Stimulated activated CD8-positive, alpha-beta memory T cell treated with anti-CD3 and anti-CD28 coated beads, Interleukin-2, amount 100 ng/mL, for 1 hour (primary cell): ENCODE measurements around the gene ERN1.
"Not testable (repeated sequence)": the region's sequence is repeated elsewhere in the genome, so short reads cannot be mapped to it uniquely, and the experiment has no call there.

Source experiments
- DNase-seq, 2 donors: peaks; one replicate each; pipeline ENCODE4 v3.0.0-alpha.2; 2020; ENCODE audit warnings: low read depth in 2 of 2

The ERN1 gene

GRCh38 chr17:64032081-64032480 is 97.9 kb downstream of the ERN1 start:
- DNase-seq = no peak

- DNase-seq = peak; percentile 55 to 57
These were observed 101.0 kb downstream of the ERN1 start for GRCh38 chr17:64028874-64029464.

- peak; percentile 80 to 85 for DNase-seq
These were observed 104.1 kb downstream of the ERN1 start for GRCh38 chr17:64025732-64026294.

- DNase-seq = peak in 1 of 2 donors; percentile 14
These were observed 104.9 kb downstream of the ERN1 start for GRCh38 chr17:64024781-64025731.

- DNase-seq = no peak
These were observed 105.7 kb downstream of the ERN1 start for GRCh38 chr17:64024215-64024654.

- no peak for DNase-seq
These were observed 107.3 kb downstream of the ERN1 start for GRCh38 chr17:64022611-64023063.

- peak; percentile 78 to 79 for DNase-seq
These were observed 109.7 kb downstream of the ERN1 start, which contains the start of gene ICAM2 for GRCh38 chr17:64020056-64020766. TSS of gene ICAM2 (minus strand) at chr17:64020633. CDS start at chr17:64006691, 13,942 bp downstream.

- not testable (repeated sequence) for DNase-seq
These were observed 110.4 kb downstream of the ERN1 start for GRCh38 chr17:64019551-64019961.

- DNase-seq = no peak
These were observed 112.5 kb downstream of the ERN1 start for GRCh38 chr17:64017381-64017980.

GRCh38 chr17:64016974-64017373 is 113.0 kb downstream of the ERN1 start:
- DNase-seq = no peak

GRCh38 chr17:64016231-64016784 is 113.6 kb downstream of the ERN1 start:
- no peak for DNase-seq

- DNase-seq = no peak
These were observed 114.5 kb downstream of the ERN1 start for GRCh38 chr17:64015447-64015846.

GRCh38 chr17:64009571-64010402 is 120.2 kb downstream of the ERN1 start:
- DNase-seq = no peak

- DNase-seq = no peak
These were observed 121.1 kb downstream of the ERN1 start for GRCh38 chr17:64008830-64009229.

- no peak for DNase-seq
These were observed 121.6 kb downstream of the ERN1 start for GRCh38 chr17:64008346-64008745.

GRCh38 chr17:64007838-64008282 is 122.1 kb downstream of the ERN1 start:
- DNase-seq = no peak

GRCh38 chr17:64007089-64007837 is 122.7 kb downstream of the ERN1 start:
- not testable (repeated sequence) for DNase-seq

GRCh38 chr17:64006361-64007088 is 123.4 kb downstream of the ERN1 start:
- DNase-seq = no peak
